Esophagus squamous epithelium (tissue), 5 donors: ENCODE measurements around the gene CCDC187. TPM values are rescaled to one million over a fixed set of nuclear protein-coding genes. Genes with fewer than 3 reads are reported as not detected.
"Not testable (repeated sequence)": the region's sequence is repeated elsewhere in the genome, so short reads cannot be mapped to it uniquely, and the experiment has no call there.

Experiments used
- DNase-seq: peaks from one replicate; lab custom pipeline; 2025; lab: John Stamatoyannopoulos, UW
- H3K27ac ChIP-seq, 4 donors: fragments of 200-600 bp; sonication (generic); one replicate each; pipeline ENCODE4 v1.5.1; 2016 to 2019; ENCODE audit warnings: mild to moderate bottlenecking in 1 of 4
- H3K27me3 ChIP-seq, 4 donors: fragments of 200-600 bp; sonication (generic); 1 replicate in 3 of 4; 2 replicates in 1 of 4; pipeline versions ENCODE4 v1.5.1 to v1.6.0; 2017 to 2021; ENCODE audit warnings: antibody characterized with exemption in 1 of 4
- H3K36me3 ChIP-seq, 3 donors: fragments of 200-600 bp; sonication (generic); one replicate each; pipeline ENCODE4 v1.5.1; 2016 to 2019
- H3K4me1 ChIP-seq, 3 donors: fragments of 200-600 bp; sonication (generic); one replicate each; pipeline ENCODE4 v1.5.1; 2017 to 2019
- H3K4me3 ChIP-seq, 4 donors: fragments of 200-600 bp; sonication (generic); 1 replicate in 3 of 4; 2 replicates in 1 of 4; pipeline ENCODE4 v1.5.1; 2016 to 2019; ENCODE audit warnings: mild to moderate bottlenecking in 2 of 4, moderate library complexity in 1 of 4
- H3K9me3 ChIP-seq, 3 donors: fragments of 200-600 bp; sonication (generic); one replicate each; pipeline ENCODE4 v1.5.1; 2016 to 2019
- POLR2A ChIP-seq, 4 donors: fragments of 450-650 bp; IDR thresholded peaks; one replicate each; pipeline ENCODE4 v1.6.1; 2017; ENCODE audit warnings: antibody characterized with exemption in 4 of 4, mild to moderate bottlenecking in 4 of 4, moderate library complexity in 3 of 4
- WGBS, 2 donors: methylation state at CpG; one replicate each; pipeline ENCODE4 v1.1.5; 2018; 5-methylcytosine and 5-hydroxymethylcytosine counted together
- intact Hi-C: fragments of 100-400 bp; cut with DNase I; formaldehyde crosslinking; loops from one replicate; pipeline ENCODE4 v1.15.0; 2022
- total RNA-seq, 4 donors: library from RNA; depleted of rRNA; stranded (reverse); fragments of >200 nt; gene quantifications; one replicate each; pipeline ENCODE4 v1.1.0, GENCODE V29; 2016
- TF ChIP-seq, protein P1 (sequence below), 6 experiments: fragments of 450-650 bp in 4 of 6; fragments of 200-600 bp in 2 of 6; sonication (generic) in 2 of 6; IDR thresholded peaks; one replicate each; pipeline ENCODE4 v1.5.1; 2016 to 2019; ENCODE audit warnings: antibody characterized with exemption in 6 of 6, mild to moderate bottlenecking in 4 of 6, moderate library complexity in 4 of 6
- donor health status: DM: yes; HTN: yes; CAD: no.

The CCDC187 gene
- total RNA-seq, 4 donors from 2014 or later: not detected

DNA sequence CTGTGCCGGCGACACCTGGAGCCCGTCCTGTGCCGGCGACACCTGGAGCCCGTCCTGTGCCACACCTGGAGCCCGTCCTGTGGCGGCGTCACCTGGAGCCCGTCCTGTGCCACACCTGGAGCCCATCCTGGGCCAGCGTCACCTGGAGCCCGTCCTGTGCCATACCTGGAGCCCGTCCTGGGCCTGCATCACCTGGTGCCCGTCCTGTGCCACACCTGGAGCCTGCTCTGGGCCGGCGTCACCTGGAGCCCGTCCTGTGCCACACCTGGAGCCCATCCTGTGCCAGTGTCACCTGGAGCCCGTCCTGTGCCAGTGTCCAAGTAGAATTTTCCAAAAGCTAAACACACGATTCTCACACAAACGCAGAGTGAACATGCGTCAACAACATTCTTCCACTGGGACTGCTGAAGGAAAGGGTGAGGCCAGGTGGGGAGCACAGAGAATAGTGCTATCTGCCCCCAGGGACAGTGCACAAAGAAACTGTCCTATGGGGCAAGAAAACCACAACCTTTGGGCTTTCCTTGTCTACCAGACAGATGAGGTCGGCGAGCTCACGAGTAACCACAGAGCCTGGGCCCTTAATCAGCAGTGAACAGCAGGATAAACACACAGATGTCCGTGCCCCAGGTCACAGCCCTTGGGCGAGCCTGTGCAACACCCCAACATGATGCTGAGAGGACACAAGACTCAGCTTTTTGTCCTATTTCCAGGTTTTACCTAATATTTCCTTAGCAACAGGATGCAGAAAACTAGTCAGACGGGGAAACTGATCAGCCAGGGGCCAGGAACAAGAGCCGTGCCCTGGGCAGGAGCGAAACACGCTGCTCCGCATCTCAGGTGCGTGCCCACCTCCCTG lies 66.2 kb downstream of the CCDC187 start:
- WGBS, 2 donors: 61 to 67% methylated on average over 9 to 17 of the region's 32 CpGs
- no peaks in the 10 kb centered on the region for H3K27me3 ChIP-seq
- DNase-seq: no peak

DNA sequence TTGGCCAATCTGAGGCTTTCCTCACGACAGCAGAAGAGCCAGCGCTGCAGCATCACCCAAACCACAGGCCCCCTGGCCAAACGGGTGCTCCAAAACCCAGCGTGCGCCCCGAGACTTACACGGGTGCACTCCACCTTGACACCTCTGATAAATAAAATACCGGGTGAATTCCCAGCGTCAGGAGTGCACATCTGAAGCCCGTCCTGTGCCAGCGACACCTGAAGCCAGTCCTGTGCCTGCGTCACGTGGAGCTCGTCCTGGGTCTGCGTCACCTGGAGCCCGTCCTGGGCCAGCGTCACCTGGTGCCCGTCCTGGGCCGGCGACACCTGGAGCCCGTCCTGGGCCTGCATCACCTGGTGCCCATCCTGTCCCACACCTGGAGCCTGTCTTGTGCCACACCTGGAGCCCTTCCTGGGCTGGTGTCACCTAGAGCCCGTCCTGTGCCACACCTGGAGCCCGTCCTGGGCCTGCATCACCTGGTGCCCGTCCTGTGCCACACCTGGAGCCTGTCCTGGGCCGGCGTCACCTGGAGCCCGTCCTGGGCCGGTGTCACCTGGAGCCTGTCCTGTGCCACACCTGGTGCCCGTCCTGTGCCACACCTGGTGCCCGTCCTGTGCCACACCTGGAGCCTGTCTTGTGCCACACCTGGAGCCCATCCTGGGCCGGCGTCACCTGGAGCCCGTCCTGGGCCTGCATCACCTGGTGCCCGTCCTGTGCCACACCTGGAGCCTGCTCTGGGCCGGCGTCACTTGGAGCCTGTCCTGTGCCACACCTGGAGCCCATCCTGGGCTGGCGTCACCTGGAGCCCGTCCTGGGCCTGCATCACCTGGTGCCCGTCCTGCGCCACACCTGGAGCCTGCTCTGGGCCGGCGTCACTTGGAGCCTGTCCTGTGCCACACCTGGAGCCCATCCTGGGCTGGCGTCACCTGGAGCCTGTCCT lies 67.2 kb downstream of the CCDC187 start:
- Histone ChIP-seq H3K4me1 (peaks cover 0 to 17% (median 3%) of the 10 kb centered on the region in 3 donors), H3K36me3 (peaks cover 8 to 35% (median 9%) of the 10 kb centered on the region in 3 donors)
- 91 to 95% methylated on average over 19 to 27 of the region's 43 CpGs for WGBS, 2 donors
- H3K27me3 ChIP-seq, H3K9me3 ChIP-seq, DNase-seq, H3K27ac ChIP-seq, H3K4me3 ChIP-seq: not testable (repeated sequence)
- intact Hi-C loops: loop anchor here (10.0 kb wide), 1 partner anchor 468 kb away; no protein-coding TSS in a partner anchor

More for the DNA sequence above, 66.2 kb downstream of the CCDC187 start:
- peaks cover 0 to 16% (median 3%) of the 10 kb centered on the region in 3 donors for H3K4me1 ChIP-seq
- intact Hi-C loops: loop anchor here (10.0 kb wide), 1 partner anchor 467 kb away; no protein-coding TSS in a partner anchor
- no peak overlapping the region for H3K27ac ChIP-seq
- H3K36me3 ChIP-seq: peaks cover 8 to 35% (median 9%) of the 10 kb centered on the region in 3 donors
- H3K4me3 ChIP-seq: no peak overlapping the region
- no peaks in the 10 kb centered on the region for H3K9me3 ChIP-seq
- no peak for TF ChIP-seq POLR2A (IDR thresholded peaks at IDR 0.05)

DNA sequence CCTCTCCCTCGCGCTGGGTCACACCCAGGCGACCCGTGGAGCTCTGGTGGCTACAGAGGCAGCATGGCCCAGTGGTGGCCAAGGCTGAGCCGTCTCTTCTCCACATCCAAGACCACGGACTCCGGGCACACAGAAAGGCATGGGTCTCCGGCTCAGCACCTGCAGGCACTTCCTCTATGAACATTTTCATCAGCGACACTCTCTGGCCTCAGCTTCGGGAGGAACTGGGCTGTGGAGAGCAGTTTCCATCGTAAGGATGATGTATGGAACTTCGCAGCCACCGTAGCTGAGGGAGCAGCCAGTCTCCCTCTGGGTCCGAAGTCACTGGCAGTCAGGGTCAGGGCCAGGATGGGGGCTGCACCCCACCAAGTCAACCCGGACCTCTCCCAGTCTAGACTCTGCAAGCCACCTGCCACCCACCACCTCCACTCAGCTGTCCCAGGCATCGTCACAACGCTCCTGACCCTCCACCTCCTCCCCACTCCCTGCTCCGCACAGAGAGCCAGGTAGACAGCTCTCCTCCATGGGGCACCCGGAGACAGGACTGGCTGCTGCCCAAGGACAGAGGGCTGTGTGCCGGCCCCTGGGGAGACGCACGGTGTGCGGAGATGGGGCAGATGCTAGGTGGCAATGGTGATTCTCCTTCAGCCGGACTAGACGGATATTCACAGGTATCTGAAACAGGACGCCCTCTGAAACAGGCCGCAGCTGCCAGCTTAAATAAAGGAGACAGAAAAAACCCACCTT lies 68.0 kb downstream of the CCDC187 start:
- TF ChIP-seq POLR2A (IDR thresholded peaks at IDR 0.05): no peak
- TF ChIP-seq, protein P1, sequence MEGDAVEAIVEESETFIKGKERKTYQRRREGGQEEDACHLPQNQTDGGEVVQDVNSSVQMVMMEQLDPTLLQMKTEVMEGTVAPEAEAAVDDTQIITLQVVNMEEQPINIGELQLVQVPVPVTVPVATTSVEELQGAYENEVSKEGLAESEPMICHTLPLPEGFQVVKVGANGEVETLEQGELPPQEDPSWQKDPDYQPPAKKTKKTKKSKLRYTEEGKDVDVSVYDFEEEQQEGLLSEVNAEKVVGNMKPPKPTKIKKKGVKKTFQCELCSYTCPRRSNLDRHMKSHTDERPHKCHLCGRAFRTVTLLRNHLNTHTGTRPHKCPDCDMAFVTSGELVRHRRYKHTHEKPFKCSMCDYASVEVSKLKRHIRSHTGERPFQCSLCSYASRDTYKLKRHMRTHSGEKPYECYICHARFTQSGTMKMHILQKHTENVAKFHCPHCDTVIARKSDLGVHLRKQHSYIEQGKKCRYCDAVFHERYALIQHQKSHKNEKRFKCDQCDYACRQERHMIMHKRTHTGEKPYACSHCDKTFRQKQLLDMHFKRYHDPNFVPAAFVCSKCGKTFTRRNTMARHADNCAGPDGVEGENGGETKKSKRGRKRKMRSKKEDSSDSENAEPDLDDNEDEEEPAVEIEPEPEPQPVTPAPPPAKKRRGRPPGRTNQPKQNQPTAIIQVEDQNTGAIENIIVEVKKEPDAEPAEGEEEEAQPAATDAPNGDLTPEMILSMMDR (IDR thresholded peaks at IDR 0.05): no peak
- peaks cover 8 to 35% (median 9%) of the 10 kb centered on the region in 3 donors for H3K36me3 ChIP-seq

DNA sequence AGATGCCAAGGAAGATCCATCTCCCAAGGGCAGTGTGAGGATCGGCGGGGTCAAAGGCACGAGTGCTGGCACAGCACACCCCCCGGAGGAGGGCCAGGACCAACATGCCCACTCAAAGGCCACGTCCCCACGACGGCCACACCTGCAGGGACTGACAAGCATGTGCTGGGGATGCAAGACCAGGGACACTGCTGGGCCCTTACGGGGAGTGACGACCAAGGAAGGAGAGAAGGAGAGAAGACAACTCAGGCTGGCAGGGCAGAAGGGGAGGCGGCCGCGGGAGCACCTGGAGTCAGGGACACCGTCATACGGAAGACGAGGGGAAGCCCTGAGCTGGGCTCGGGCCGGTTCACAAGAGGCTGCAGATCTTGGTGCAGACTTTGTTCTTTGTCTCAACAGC lies 68.7 kb downstream of the CCDC187 start:
- Histone ChIP-seq H3K4me1 (peaks cover 0 to 23% (median 3%) of the 10 kb centered on the region in 3 donors), H3K27ac (no peak overlapping the region), H3K4me3 (no peak overlapping the region), H3K27me3 (no peaks in the 10 kb centered on the region), H3K36me3 (peaks cover 8 to 35% (median 9%) of the 10 kb centered on the region in 3 donors), H3K9me3 (no peaks in the 10 kb centered on the region)
- intact Hi-C loops: loop anchor here (10.0 kb wide), 1 partner anchor 470 kb away; no protein-coding TSS in a partner anchor
- TF ChIP-seq POLR2A (IDR thresholded peaks at IDR 0.05): no peak
- TF ChIP-seq, protein P1 (IDR thresholded peaks at IDR 0.05): no peak
- no peak for DNase-seq
- WGBS, 2 donors: 93 to 96% methylated on average over 10 to 11 of the region's 17 CpGs

More for the DNA sequence above, 68.0 kb downstream of the CCDC187 start:
- WGBS, 2 donors: 90 to 92% methylated on average over 4 to 6 of the region's 27 CpGs
- Histone ChIP-seq H3K9me3 (no peaks in the 10 kb centered on the region), H3K4me1 (peaks cover 0 to 23% (median 3%) of the 10 kb centered on the region in 3 donors), H3K27me3 (no peaks in the 10 kb centered on the region), H3K4me3 (no peak overlapping the region), H3K27ac (no peak overlapping the region)
- intact Hi-C loops: loop anchor here (10.0 kb wide), 1 partner anchor 469 kb away; no protein-coding TSS in a partner anchor
- no peak for DNase-seq

DNA sequence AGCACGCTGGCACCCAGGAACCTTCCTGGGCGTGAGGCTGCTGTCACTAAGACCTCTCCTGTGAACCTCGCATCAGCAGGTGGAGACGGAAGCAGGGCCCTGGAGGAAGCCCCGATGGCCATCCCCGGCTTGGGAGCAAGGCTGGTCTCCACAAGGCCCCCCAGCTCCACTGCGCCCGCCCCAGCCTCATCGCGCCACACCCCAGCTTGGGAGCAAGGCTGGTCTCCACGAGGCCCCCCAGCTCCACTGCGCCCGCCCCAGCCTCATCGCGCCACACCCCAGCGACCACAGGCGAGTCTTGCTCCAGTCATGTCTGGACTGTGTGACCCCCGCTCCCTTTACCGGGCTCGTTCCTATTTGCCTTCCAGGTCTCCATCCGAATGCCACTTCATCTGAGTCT lies 69.3 kb downstream of the CCDC187 start:
- no peaks in the 10 kb centered on the region for H3K9me3 ChIP-seq
- no peak overlapping the region for H3K4me3 ChIP-seq
- H3K27me3 ChIP-seq: no peaks in the 10 kb centered on the region
- H3K36me3 ChIP-seq: peaks cover 8 to 35% (median 9%) of the 10 kb centered on the region in 3 donors
- 84 to 96% methylated on average over 6 to 11 of the region's 21 CpGs for whole genome bisulfite sequencing, 2 donors
- no peak for DNase-seq
- H3K27ac ChIP-seq: no peak overlapping the region
- peaks cover 0 to 18% (median 3%) of the 10 kb centered on the region in 3 donors for H3K4me1 ChIP-seq
- intact Hi-C loops: loop anchor here (10.0 kb wide), 1 partner anchor 470 kb away; no protein-coding TSS in a partner anchor
- TF ChIP-seq, protein P1 (IDR thresholded peaks at IDR 0.05): no peak
- no peak for TF ChIP-seq POLR2A (IDR thresholded peaks at IDR 0.05)
